Forelimb muscle (tissue), 1 donor: ENCODE data around the gene PHC1. TPM values are rescaled to one million over a fixed set of nuclear protein-coding genes. Genes with fewer than 3 reads are reported as not detected.
"Not testable (repeated sequence)": the region's sequence is repeated elsewhere in the genome, so short reads cannot be mapped to it uniquely, and the experiment has no call there.

Experiments
- DNase-seq: peaks from one replicate; pipeline ENCODE4 v3.0.0-alpha.2; 2013; ENCODE audit warnings: low read depth
- polyA plus RNA-seq: library from polyadenylated mRNA; unstranded; fragments of 120-200 nt; gene quantifications from one replicate; pipeline ENCODE4 v1.2.1, GENCODE V29; 2013; ENCODE audit not compliant: insufficient read length

PHC1 gene
- polyA plus RNA-seq, 1 donor = 36.3 TPM

GRCh38 chr12:8909752-8910151, 4.6 kb upstream of the PHC1 start:
- no peak for DNase-seq

- no peak for DNase-seq
Observed at GRCh38 chr12:8911606-8912268, 2.6 kb upstream of the PHC1 start.

- no peak for DNase-seq
Observed at GRCh38 chr12:8912914-8913313, 1.4 kb upstream of the PHC1 start.

- no peak for DNase-seq
Observed at GRCh38 chr12:8913702-8914032, 642 bp upstream of the PHC1 start.

- no peak for DNase-seq
Observed at GRCh38 chr12:8914716-8915526, 612 bp downstream of the PHC1 start.

- DNase-seq = no peak
Observed at GRCh38 chr12:8916154-8916553, 1.8 kb downstream of the PHC1 start.

GRCh38 chr12:8917031-8917430, 2.7 kb downstream of the PHC1 start:
- no peak for DNase-seq

GRCh38 chr12:8917751-8918150, 3.4 kb downstream of the PHC1 start:
- no peak for DNase-seq

GRCh38 chr12:8919643-8920042, 5.3 kb downstream of the PHC1 start:
- DNase-seq = not testable (repeated sequence)

- no peak for DNase-seq
Observed at GRCh38 chr12:8922544-8922943, 8.2 kb downstream of the PHC1 start.

- not testable (repeated sequence) for DNase-seq
Observed at GRCh38 chr12:8930655-8931323, 16.5 kb downstream of the PHC1 start.

GRCh38 chr12:8932464-8932863, 18.2 kb downstream of the PHC1 start:
- not testable (repeated sequence) for DNase-seq

- DNase-seq = not testable (repeated sequence)
Observed at GRCh38 chr12:8934080-8934479, 19.8 kb downstream of the PHC1 start.

- no peak for DNase-seq
Observed at GRCh38 chr12:8936735-8937134, 22.4 kb downstream of the PHC1 start.

- DNase-seq = not testable (repeated sequence)
Observed at GRCh38 chr12:8937842-8938442, 23.6 kb downstream of the PHC1 start.

- no peak for DNase-seq
Observed at GRCh38 chr12:8941691-8942478, 27.6 kb downstream of the PHC1 start.

- DNase-seq = no peak
Observed at GRCh38 chr12:8943565-8944186, 29.4 kb downstream of the PHC1 start.

- no peak for DNase-seq
Observed at GRCh38 chr12:8946733-8947132, 32.4 kb downstream of the PHC1 start.

- no peak for DNase-seq
Observed at GRCh38 chr12:8947737-8948136, 33.4 kb downstream of the PHC1 start.

- DNase-seq = no peak
Observed at GRCh38 chr12:8948701-8949341, 34.5 kb downstream of the PHC1 start.
